GM21825 (cell line): Measurements from ENCODE around the gene HDAC4.

Experiments used
- ATAC-seq: cut with Tn5 transposase; IDR thresholded peaks from one replicate; pipeline ENCODE4 v1.9.1; 2021; ENCODE audit warnings: mild to moderate bottlenecking, moderate library complexity; ENCODE audit not compliant: unreplicated experiment

The HDAC4 gene

GRCh38 chr2:239104800-239105199, 296.0 kb downstream of the HDAC4 start:
- ATAC-seq, result no peak

GRCh38 chr2:239103125-239104098, 297.4 kb downstream of the HDAC4 start:
- no peak for ATAC-seq

DNA sequence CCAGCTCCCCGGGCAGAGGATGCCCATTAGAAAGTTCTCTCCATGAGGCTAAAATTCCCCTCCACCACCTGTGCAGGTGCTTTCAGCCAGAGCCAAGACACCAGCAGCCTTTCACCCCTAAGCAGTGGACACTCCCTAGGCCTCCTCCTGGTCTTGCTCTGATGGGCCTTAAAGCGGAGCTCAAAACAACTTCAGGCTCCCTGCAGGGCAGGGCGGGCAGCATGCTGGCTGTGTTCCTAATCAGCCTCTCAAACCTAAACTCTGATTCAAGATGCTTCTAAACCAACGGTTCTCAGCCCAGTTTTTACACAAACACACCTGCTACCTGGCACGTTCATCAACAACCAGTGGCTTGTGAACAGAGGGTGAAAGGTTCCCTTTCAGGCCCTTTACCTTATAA, 298.6 kb downstream of the HDAC4 start:
- no peak for ATAC-seq

DNA sequence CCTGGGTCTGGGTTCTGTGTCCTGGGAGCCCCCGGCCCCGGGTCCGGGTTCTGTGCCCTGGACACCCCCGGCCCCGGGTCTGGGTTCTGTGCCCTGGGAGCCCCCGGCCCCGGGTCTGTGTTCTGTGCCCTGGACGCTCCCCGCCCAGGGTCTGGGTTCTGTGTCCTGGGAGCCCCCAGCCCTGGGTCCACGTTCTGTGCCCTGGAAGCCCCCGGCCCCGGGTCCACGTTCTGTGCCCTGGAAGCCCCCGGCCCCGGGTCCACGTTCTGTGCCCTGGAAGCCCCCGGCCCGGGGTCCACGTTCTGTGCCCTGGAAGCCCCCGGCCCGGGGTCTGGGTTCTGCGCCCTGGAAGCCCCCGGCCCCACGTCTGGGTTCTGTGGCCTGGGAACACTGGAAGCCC, 299.0 kb downstream of the HDAC4 start:
- ATAC-seq, result no peak

DNA sequence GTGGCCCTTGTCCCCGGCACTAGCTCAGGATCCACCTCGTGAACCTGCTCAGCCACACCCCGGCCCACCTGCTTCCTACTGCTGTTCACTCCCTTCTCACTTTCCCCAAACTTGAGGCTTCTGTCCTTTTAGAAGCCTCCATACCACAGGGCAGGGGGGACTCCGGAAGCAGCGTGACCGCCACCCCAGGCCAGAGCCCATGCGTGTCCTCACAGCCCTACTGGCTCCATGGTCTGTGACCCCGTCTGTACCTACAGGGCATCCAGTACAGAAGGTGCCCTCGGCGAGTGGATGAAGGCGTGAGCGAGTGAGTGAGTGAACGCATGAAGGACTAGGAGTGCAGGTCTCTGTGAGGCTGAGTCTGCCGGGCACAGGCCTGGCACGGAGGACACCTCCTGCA, 299.7 kb downstream of the HDAC4 start:
- ATAC-seq, result no peak

DNA sequence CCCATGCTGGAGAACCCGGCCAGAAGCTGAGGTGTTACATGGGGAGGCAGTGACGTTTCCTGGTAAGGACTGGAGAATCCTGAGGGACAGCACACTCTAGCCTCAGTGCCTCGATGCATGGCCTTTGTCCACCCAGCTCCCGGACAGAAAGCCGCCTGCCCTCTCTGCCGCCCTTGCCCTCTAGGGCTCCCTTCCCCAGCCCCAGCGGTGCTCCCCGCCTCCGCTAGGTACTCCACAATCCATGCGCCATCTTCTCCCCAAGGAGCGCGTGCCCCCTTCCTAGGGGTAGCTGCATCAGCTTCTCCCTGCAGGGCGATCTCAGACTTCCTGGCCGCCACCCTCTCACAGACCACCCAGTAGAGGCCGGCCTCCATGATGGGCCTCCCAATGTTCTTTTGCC, 301.3 kb downstream of the HDAC4 start:
- no peak for ATAC-seq

DNA sequence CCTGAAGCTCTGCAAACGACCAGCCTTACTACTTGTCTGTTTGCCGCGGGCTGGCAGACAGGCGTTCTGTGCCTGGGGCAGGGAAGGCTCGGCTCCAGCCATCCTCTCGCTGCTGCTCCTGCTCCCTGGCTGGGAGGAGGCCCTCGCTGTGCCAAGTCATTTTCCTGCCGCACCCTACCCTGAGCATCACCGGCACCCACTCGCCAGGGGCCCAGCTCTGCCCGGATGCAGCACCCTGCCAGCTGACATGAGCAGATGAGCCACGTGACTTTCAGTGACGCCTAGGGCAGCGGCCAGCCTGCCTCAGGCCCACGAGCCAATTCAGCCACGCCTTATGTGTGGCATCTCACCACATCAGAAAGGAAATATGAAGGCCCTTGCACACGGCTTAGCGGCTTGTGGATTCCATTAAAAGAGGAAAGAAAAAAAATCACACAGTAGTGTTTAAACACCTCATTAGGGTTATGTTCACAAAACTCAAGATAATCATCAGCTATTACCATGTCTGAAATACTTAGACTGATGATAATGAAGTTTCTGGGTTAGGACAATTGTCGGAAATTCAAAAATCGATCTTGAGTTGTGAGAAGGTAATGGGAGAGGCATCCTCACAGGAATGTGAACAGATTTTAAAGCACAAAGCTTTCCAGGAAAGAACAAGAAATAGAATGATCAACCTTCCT, 302.4 kb downstream of the HDAC4 start:
- no peak for ATAC-seq

DNA sequence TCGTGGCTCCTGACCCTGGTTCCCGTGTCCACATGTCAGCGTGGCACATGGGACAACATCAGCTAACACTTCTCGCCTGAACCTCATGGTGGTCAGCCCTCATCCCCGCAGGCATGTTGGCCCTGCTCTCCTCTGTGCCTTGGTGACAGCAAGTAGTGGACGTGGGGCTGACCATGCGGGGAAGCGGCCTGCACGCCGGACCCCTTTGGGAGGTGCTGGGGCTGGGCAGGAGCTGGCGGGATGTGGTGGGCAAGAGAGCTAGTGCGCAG, 303.5 kb downstream of the HDAC4 start:
- ATAC-seq, result no peak

DNA sequence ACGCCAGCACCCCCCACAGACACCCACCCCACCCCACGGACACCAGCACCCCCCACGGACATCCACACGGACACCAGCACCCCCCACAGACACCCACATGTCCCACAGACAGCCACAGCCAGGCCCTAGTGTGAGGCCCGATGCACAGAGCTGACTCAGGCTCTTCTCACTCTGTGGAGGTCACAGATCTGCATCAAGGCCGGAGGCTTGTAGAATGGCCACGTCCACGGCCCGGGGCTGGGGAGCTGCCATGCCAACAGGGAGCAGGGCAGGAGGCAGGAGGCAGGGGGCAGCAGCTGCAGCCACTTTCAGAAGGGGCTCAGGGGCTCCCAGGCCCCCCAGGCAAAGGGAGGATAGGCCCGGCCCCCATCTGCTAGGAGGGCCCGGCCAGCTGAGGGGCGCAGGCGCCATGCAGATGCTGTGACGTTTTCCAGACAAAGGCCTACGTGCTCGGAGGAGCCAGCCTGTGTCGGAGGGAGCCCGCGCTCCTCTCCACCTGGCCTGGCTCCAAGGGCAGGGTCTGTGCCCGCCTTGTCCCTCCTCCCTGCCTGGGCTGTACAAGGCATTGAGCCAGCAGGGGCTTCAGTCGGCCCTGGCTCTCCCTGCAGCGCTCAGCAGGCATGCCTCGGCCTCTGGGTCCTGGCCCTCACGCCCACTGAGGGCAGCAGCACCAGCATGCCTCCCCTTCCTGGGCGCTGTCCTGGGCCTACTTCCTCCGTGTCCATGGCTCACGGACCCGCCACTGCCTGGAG, 304.0 kb downstream of the HDAC4 start:
- ATAC-seq, result no peak

DNA sequence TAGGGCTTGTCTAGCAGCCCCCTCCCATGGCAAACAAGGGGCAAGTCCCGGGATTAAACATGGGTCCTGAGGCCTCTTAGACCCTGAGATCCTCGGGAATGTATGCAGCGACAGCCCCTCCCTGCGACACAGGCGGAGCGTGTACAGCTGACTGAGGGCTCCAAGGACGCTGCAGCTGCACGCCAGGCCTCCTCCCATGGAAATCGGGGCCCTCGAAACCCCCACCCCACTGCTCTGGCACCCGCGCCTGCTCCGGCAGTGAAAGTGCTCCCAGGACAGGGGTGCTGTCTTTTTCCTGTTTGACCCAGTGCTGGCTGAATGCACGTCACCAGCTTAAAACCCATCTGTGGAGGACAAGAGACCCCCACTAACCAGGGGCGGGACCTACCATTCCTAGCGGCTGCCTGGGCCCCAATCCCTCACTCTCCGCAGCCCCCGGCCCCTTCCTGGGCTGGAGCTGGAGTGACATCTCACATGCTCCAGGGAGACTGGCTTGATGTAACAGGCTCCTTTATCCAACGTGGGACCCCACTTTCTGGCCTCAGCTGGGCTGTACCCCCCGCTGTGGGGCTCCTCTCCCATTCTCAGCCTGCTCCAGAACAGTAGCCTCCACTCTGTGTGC, 305.2 kb downstream of the HDAC4 start:
- ATAC-seq, result no peak

DNA sequence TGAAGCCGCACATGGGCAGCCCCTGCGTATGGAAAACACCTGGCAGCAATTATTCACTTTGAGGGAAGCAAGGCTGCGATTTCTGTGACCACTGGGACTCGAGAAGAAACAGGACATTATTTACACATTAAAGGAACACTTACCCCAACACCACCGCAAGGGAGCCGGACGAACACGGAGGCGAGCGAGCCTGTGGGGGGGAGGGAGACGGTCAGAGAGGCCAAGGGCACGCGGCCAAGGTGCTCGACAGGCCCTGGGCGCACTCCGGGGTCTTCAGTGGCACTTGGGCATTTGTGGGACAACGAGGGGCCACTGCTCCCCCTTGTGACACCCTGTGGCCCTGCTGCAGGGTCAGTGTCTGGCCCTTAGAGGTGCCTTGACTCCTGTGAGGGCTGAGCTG, 306.0 kb downstream of the HDAC4 start:
- no peak for ATAC-seq

DNA sequence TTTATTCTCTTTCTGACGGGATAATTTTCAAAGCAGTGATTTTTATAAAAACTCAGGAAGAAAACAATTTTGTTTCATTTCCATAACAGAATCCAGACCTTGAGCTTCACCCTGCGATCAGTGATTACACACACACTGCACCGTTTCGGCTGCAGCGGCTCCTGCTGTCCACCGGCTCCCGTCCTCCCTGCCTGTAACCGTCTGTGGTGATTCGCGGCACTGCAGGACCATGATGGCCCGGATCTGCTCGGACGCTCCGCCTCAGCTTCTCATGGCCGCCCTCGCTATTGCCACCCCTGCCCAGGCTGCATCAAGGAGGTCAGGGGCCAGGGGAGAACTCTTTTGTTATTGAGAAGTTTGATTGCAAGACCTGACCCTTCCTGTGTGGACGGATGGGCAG, 306.9 kb downstream of the HDAC4 start:
- no peak for ATAC-seq

DNA sequence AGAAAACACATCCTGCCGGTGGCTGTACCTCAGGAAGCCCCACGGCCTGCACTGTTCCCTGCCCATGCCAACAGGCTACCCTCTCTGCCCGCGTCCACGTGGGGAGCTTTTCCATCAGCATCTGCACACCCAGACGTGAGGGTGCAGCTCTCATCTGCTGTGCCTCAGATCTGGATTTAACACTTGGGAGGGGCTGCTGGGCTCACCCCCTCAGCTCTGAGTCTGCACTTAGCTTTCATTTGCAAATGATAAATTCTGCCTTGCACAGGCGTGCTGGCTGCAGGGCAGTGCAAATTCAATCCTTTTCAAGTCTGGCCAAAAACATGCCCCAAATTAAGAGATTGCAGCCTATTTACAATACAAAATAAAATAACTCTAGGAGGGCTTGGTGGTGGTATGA, 307.3 kb downstream of the HDAC4 start:
- ATAC-seq, result no peak

GRCh38 chr2:239092571-239093294, 308.1 kb downstream of the HDAC4 start:
- no peak for ATAC-seq

DNA sequence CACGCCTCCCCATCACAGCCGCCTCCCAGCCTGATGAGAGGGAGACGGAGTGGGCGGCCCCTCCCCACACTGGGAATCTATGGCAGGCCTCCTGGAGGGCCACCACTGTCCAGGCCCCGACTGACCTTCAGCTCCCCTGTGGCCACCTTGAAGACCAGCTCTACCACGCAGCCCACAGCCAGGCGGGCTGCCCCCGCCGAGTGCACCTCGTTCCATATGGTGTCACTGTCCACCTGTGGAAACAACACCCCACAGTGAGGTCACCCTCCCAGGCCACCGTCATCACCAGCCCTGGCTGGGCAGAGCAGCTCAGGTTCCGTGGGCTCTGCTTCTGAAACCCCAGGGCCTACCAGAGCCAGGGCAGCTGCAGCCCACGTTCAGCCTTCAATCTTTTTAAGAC, 310.9 kb downstream of the HDAC4 start:
- no peak for ATAC-seq

- ATAC-seq, result no peak
Measured at GRCh38 chr2:239087046-239087710, 313.6 kb downstream of the HDAC4 start.

- no peak for ATAC-seq
Measured at GRCh38 chr2:239086325-239087020, 314.3 kb downstream of the HDAC4 start.

DNA sequence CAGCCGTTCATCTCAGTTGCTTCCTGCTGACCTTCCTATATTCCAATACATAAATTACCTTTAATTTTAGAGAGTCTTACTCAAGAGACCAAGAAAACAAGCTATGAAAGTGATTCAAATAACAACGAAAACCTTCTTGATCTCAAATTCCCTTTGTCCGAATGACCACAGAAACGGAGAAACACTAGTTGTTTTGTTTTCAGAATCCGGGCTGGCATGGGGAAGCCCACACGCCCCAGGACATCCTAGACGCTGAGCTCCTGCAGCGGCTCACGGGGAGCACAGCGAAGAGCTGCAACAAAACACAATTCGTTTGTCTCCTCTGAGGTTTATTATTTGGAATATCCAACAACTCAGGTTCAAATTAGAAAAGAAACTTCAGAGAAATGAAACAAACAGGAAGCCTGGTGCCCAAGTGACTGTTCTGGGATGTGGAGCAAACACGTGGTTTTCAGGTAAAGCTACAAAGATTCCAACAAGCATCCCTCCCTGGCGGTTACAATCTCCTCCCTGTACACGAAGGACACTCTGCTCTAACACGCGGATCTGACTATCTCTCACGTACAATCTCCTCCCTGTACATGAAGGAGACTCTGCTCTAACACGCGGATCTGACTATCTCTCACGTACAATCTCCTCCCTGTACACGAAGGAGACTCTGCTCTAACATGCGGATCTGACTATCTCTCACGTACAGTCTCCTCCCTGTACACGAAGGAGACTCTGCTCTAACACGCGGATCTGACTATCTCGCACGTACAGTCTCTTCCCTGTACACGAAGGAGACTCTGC, 315.4 kb downstream of the HDAC4 start:
- no peak for ATAC-seq

- ATAC-seq, result no peak
Measured at GRCh38 chr2:239084007-239084406, 316.8 kb downstream of the HDAC4 start.
